Eye (tissue), 1 donor: ENCODE measurements around the gene CT47A1.
"Not testable (repeated sequence)": the region's sequence is repeated elsewhere in the genome, so short reads cannot be mapped to it uniquely, and the experiment has no call there.

ENCODE experiments used
- DNase-seq: peaks from one replicate; pipeline ENCODE4 v3.0.0-alpha.2; 2015

CT47A1 gene

DNA sequence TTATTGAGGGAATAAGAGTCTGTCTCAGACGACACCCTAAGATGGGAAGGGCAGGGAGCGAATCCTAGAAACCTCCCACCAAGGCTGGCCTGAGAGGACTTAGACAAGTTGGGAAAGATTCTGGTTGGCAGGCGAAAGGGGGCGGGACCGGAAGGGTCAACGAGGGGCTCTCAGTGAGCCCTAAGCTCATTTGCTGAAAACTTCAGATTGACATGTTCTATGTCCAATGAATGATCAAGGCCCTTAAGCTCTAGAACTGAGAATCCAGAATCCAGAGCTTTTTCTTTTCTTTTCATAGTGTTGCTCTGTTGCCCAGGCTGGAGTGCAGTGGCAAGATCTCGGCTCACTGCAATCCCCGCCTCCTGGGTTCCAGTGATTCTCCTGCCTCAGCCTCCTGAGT, at the start of gene CT47A1:
CT47A1 (minus strand) TSS at position 101 of the 400 bp plus-strand sequence. CDS start 231 bp downstream, outside the sequence.
- not testable (repeated sequence) for DNase-seq

DNA sequence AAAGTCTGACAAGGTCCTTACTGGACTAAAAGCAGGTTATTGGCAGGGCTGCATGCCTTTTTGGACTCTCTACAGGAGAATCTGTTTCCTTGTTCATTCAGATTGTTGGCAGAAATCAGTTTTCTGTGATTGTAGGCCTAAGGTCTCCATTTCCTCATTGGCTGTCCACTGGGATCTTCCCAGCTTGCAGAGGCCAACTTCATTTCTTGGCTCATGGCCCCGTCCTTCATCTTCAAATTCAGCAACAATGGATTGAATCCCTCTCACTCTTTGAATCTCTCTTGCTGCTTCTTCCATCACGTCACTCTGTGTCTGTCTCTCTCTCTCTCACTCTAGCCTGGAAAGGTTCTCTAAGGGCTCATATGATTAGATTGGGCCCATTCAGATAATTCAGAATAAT, 47.0 kb upstream of the CT47A1 start:
- no peak for DNase-seq

DNA sequence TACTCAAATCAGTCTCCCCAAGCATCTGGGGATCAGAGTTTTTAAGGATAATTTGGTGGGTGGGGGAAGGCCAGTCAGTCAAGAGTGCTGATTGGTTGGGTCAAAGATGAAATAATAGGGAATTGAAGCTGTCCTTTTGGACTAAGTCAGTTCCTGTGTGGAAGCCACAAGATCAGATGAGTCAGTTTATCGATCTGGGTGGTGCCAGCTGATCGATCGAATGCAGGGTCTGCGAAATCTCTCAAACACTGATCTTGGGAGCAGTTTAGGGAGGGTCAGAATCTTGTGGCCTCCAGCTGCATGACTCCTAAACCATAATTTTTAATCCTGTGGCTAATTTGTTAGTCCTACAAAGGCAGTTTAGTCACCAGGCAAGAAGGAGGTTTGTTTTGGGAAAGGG, 44.5 kb upstream of the CT47A1 start:
- DNase-seq, result no peak

DNA sequence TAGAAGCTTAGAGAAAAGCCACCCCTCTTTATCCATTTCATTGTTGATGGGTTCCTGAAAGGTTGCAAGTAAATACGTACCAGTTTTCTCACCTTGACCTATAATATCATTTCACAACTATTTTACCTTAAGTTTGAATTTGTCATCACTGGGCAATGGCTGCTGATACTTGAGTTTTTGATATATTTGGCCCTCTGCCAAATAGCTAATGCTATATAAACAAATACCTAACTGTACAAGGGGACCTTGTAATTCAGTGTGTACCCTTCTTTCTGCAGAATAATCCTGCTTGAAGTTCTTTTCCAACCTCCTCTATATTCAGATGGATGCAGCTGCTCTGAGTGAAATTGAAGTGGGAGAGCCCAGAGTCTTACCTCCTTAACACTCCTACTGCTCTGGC, 42.9 kb upstream of the CT47A1 start:
- DNase-seq, result no peak

DNA sequence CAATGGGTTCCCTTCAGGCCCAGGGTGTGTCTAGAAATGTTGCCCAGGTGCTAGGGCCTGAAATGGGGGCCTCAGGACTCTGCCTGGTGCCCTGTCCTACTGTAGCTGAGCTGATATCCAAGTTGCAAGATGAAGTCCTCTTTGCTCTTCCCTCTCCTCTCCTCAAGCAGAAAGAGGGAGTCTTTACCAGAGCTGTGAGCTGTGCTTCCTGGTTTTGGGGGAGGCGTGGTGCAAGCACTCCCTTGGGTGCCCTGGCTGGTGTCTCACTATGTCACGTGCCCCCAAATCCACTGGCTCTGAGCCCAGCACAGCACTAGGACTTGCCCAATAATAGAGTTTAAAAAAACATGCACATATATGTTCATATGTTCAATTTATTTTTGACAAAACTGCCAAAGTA, 29.3 kb upstream of the CT47A1 start:
- no peak for DNase-seq

DNA sequence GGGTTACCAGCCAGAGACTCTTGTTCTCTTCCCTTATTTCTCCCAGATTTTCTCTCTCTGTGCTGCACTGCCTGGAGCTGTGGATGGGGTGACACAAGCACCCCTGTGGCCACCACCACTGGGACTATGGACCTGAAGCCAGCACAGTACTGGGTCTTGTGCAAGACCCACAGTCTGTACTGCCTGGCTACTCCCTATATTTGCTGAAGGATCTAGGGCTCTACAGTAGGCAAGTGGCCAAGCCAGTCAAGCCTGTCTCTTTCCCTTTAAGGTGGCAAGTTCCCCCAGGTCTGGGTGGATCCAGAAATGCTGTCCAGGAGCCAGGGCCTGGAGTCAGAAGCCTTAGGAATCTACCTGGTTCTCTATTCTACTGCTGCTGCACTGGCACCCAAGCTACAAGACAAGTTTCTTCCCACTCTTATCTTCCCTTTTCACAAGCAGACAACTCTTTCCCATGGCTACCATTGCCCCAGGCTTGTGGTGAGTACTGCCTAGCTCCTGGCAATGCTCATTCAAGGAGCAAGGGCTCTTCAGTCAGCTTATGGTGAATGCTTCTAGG, 28.4 kb upstream of the CT47A1 start:
- DNase-seq, result no peak

DNA sequence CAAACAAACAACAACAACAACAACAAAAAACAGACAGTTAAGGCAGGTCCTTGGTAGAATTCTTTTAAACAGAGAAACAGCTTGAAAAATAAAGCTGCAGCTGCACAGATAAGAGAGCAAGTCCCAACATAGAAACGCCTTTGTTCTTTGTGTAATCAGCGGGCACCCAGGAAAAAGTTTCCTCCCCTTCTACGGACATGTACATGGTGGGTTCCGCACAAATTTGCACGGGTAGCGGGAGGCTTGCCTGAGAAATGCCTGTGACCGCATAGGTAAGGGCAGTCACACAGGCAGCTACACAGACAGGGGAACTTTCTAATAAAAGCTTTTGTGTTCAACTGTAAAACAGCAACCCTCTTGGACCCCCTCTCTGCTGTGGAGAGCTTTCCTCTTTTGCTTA, 25.7 kb upstream of the CT47A1 start:
- no peak for DNase-seq

DNA sequence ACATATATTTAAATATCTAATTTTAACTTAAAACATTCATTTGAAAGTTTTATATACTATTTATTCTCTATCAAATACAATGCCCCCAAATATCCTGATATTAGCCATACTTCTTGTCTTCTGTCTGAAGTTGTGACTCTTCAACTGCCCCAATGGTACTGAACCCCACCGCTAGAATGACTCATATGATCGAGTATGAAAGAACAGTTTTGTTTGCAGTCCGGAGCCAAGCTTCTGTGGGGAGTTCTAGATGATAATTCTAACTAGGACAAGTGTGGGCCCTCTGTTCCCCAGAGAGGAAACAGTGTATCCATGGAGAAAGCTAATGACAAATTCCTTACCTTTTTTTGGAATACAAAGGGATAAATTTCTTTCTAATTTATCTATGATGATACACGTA, 24.7 kb upstream of the CT47A1 start:
- no peak for DNase-seq

DNA sequence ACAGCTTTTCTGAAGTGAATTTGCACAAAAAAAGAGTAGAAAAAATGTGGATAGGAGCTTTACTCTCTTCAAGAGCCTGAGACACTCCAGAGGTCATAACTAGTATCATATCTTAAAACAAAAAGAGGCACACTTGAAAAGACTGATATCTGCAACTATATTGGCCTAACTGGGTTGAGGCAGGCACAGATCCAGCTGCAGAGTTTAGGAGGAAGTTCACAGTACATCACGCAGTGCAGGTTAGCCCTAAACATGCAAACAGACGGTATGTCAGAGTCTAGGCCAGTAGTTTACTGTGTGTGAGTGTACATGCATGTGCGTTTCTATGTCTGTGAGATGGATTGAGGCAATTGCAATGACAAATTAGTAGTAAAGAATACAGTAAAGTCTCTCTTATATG, 24.2 kb upstream of the CT47A1 start:
- no peak for DNase-seq

DNA sequence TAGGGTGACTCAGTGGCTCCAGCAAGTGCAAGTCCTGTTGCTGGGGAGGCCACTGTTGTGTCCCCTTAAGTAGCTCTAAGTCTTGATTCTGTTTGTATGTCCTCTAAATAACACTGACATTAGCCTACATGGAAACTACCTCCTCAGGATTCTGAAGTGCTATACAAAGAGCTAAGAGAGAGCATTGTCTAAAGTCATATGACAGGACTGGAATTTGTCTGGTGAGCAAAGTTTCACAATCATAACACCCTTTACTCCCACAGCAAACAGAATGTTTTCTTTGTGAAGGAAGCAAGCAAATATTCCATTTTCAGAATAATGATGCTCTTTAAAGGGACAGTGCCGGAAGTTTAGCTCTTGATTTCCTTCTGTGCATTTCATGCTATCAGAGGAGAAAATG, 23.4 kb upstream of the CT47A1 start:
- DNase-seq, result no peak

DNA sequence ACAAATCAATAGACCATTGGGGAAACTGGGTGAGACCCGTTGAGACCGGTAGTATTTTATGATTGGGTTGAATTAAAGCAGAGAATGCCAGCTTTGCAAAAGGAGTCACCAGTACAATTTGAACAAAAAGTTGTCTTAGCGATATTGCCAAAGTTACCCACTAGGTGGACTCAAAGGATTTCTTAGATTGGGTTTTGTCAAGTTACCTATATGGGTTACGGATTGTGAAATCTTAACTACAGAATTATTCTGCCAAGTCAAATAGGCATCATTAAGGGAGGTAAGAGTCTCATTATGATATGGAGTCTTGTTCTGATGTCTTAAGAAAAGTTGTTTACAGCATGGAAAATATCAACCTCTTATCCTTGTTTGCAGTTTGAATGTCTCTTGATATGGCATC, 15.0 kb upstream of the CT47A1 start:
- peak; percentile 0 for DNase-seq

DNA sequence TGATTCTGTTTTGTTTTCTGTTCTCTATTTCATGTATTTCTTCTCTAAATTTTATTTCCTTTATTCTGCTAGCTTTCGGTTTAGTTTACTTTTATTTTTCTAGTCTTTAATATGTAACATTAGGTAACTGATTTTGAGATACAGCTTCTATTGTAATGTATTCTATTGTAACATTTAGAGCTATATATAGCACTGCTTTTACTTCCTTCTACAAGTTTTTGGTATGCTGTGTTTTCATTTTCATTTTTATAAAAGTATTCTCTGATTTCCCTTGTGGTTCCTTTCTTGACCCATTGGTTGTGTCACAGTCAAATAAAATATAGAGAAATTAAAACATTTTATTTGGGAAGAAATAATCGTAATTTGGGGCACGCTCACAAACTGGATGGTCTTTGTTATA, 13.9 kb upstream of the CT47A1 start:
- no peak for DNase-seq

DNA sequence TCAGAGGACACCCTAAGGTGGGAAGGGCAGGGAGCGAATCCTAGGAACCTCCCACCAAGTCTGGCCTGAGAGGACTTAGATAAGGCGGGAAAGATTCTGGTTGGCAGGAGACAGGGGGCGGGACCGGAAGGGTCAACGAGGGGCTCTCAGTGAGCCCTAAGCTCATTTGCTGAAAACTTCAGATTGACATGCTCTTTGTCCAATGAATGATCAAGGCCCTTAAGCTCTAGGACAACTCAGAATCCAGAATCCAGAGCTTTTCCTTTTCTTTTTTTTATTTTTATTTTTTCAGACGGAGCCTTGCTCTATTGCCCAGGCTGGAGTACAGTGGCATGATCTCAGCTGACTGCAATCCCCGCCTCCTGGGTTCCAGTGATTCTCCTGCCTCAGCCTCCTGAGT, 29.1 kb downstream of the CT47A1 start, which contains the start of gene CT47A7:
CT47A7 (minus strand) TSS at position 101 of the 400 bp plus-strand sequence. CDS start 255 bp downstream, outside the sequence.
- DNase-seq, result not testable (repeated sequence)
